Vagina (tissue), 2 donors: ENCODE data around the gene SEMA4D. TPM values are rescaled to one million over a fixed set of nuclear protein-coding genes. Genes with fewer than 3 reads are reported as not detected.
"Not testable (repeated sequence)": the region's sequence is repeated elsewhere in the genome, so short reads cannot be mapped to it uniquely, and the experiment has no call there.

ENCODE experiments used
- DNase-seq, 2 donors: peaks; one replicate each; pipeline ENCODE4 v3.0.0-alpha.2; 2017; ENCODE audit errors: extremely low spot score in 2 of 2
- H3K27ac ChIP-seq: fragments of 200-600 bp; sonication (generic); one replicate; pipeline ENCODE4 v1.5.1; 2019
- H3K27me3 ChIP-seq: fragments of 200-600 bp; sonication (generic); one replicate; pipeline ENCODE4 v1.5.1; 2019
- H3K36me3 ChIP-seq, 2 donors: fragments of 200-600 bp; sonication (generic); one replicate each; pipeline ENCODE4 v1.5.1; 2017 to 2019
- H3K4me1 ChIP-seq: fragments of 200-600 bp; sonication (generic); one replicate; pipeline ENCODE4 v1.5.1; 2019
- H3K4me3 ChIP-seq, 2 donors: fragments of 200-600 bp; sonication (generic); 1 replicate in 1 of 2; 2 replicates in 1 of 2; pipeline ENCODE4 v1.5.1; 2016 to 2019
- H3K9me3 ChIP-seq: fragments of 200-600 bp; sonication (generic); one replicate; pipeline ENCODE4 v1.5.1; 2019
- CTCF ChIP-seq, 3 experiments: fragments of 450-650 bp in 2 of 3; fragments of 200-600 bp in 1 of 3; sonication (generic) in 1 of 3; IDR thresholded peaks; one replicate each; pipeline ENCODE4 v1.5.1; 2017 to 2019; ENCODE audit warnings: antibody characterized with exemption in 3 of 3, mild to moderate bottlenecking in 2 of 3, moderate library complexity in 2 of 3
- POLR2A ChIP-seq, 2 donors: fragments of 450-650 bp; IDR thresholded peaks; one replicate each; pipeline ENCODE4 v1.6.1; 2017; ENCODE audit warnings: antibody characterized with exemption in 2 of 2, mild to moderate bottlenecking in 2 of 2, moderate library complexity in 2 of 2
- POLR2AphosphoS5 ChIP-seq, 2 donors: sonication (generic); formaldehyde crosslinking; IDR thresholded peaks; one replicate each; pipeline ENCODE4 v1.9.0; 2017; ENCODE audit warnings: antibody characterized with exemption in 2 of 2, mild to moderate bottlenecking in 2 of 2, low read depth in 1 of 2; ENCODE audit not compliant: insufficient read depth in 1 of 2
- intact Hi-C: fragments of 100-400 bp; cut with DNase I; formaldehyde crosslinking; loops from one replicate; pipeline ENCODE4 v1.15.1; 2023
- total RNA-seq: library from RNA; depleted of rRNA; stranded (reverse); fragments of >200 nt; gene quantifications from one replicate; pipeline ENCODE4 v1.2.3, GENCODE V29; 2016

SEMA4D gene
- total RNA-seq, 1 donor from 2014 or later: 39.3 TPM

DNA sequence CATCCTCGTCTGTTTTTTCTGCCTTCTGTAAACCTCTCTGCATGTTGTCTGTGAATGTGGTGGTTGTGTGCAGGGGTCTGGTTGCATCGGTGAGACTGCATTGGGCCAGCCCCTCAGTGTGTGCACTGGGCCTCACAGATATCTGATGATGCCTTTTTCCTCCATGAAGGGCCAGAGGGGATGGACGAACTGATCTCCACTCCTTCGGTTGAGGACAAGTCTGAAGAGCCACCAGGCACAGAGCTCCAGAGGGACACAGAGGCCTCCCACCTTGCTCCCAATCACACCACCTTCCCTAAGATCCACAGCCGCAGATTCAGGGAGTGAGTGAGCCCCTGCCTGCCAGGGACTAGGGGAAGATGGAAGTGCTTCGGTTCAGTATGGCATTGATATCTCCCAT lies 148.3 kb downstream of the SEMA4D start:
- H3K36me3 ChIP-seq: peaks cover 0 to 95% of the 10 kb centered on the region in 2 donors
- TF ChIP-seq POLR2AphosphoS5 (IDR thresholded peaks at IDR 0.05; ENCODE audit: insufficient read depth in 1 of 2, low read depth in 1 of 2): no peak
- no peak for TF ChIP-seq CTCF (IDR thresholded peaks at IDR 0.05)
- no peaks in the 10 kb centered on the region for H3K27me3 ChIP-seq
- H3K27ac ChIP-seq: no peak overlapping the region
- intact Hi-C loops: no loop called here
- no peak for DNase-seq
- no peaks in the 10 kb centered on the region for H3K4me1 ChIP-seq
- no peaks in the 10 kb centered on the region for H3K9me3 ChIP-seq
- no peak overlapping the region for H3K4me3 ChIP-seq

DNA sequence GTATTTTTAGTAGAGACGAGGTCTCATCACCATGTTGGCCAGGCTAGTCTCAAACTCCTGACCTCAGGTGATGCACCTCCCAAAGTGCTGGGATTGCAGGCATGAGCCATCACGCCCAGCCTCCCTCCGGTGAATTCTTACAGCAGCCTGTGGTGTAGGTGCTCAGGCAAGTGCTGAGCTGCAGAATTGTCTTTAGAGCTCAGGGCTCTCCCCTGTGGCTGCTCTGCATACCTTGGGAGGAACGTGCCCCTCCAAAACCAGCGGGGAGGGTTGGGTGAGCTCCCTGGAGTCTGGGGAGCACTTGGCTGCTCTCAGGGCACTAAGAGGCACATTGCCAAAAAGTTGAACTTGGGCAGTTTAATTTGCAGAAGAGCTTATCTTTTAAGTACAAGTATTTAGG lies 150.3 kb downstream of the SEMA4D start:
- no peak for TF ChIP-seq POLR2AphosphoS5 (IDR thresholded peaks at IDR 0.05; ENCODE audit: insufficient read depth in 1 of 2, low read depth in 1 of 2)
- TF ChIP-seq CTCF (IDR thresholded peaks at IDR 0.05): no peak
- Histone ChIP-seq H3K9me3 (no peaks in the 10 kb centered on the region), H3K4me3 (no peak overlapping the region), H3K27ac (no peak overlapping the region), H3K4me1 (no peaks in the 10 kb centered on the region), H3K36me3 (peaks cover 0 to 91% of the 10 kb centered on the region in 2 donors), H3K27me3 (no peaks in the 10 kb centered on the region)
- intact Hi-C loops: no loop called here
- no peak for DNase-seq

- no peak for DNase-seq
- intact Hi-C loops: no loop called here
- Histone ChIP-seq H3K4me1 (no peaks in the 10 kb centered on the region), H3K36me3 (peaks cover 0 to 91% of the 10 kb centered on the region in 2 donors), H3K4me3 (no peak overlapping the region), H3K27ac (no peak overlapping the region), H3K27me3 (no peaks in the 10 kb centered on the region), H3K9me3 (no peaks in the 10 kb centered on the region)
- TF ChIP-seq CTCF (IDR thresholded peaks at IDR 0.05) (no peak), POLR2AphosphoS5 (IDR thresholded peaks at IDR 0.05; ENCODE audit: insufficient read depth in 1 of 2, low read depth in 1 of 2) (no peak), POLR2A (IDR thresholded peaks at IDR 0.05) (no peak)
Observed at GRCh38 chr9:89346696-89347095, 151.2 kb downstream of the SEMA4D start.

- Histone ChIP-seq H3K4me1 (no peaks in the 10 kb centered on the region), H3K4me3 (no peak overlapping the region), H3K36me3 (peaks cover 0 to 91% of the 10 kb centered on the region in 2 donors), H3K9me3 (no peaks in the 10 kb centered on the region), H3K27me3 (no peaks in the 10 kb centered on the region), H3K27ac (no peak overlapping the region)
- no peak for DNase-seq
- intact Hi-C loops: no loop called here
- TF ChIP-seq POLR2A (IDR thresholded peaks at IDR 0.05) (no peak), POLR2AphosphoS5 (IDR thresholded peaks at IDR 0.05; ENCODE audit: insufficient read depth in 1 of 2, low read depth in 1 of 2) (no peak), CTCF (IDR thresholded peaks at IDR 0.05) (no peak)
Observed at GRCh38 chr9:89345476-89345875, 152.4 kb downstream of the SEMA4D start.

DNA sequence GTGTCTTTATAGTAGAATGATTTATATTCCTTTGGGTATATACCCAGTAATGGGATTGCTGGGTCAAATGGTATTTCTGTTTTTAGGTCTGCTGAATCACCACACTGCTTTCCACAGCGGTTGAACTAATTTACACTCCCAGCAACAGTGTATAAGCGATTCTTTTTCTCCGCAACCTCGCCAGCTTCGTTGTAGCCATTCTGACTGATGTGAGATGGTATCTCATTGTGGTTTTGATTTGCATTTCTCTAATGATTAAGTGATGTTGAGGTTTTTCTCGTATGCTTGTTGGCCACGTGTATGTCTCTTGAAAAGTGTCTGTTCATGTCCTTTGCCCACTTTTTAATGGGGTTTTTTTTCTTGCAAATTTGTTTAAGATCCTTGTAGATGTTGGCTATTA lies 154.1 kb downstream of the SEMA4D start:
- H3K27ac ChIP-seq, H3K4me3 ChIP-seq, H3K9me3 ChIP-seq, DNase-seq, H3K27me3 ChIP-seq, intact Hi-C loops, H3K4me1 ChIP-seq: not testable (repeated sequence)
- peaks cover 0 to 94% of the 10 kb centered on the region in 2 donors for H3K36me3 ChIP-seq

DNA sequence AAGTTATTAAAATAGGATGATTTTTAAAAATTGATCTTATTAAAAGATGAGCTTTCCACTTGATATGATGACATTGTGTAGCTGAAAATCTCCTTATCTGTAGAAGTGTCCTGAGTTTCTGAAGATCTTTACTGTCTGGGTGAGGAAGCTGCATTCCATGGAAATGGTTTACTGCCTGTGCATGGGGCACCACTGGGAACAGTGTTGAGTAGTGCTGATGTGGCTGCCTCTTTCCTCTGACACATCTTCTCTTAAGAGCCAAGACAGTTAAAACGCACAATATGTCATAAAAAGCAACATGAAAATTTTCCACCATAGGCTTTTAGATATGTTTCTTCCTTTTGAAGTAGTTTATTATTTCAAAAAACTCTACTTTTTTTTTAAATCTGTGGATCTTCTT lies 155.0 kb downstream of the SEMA4D start:
- no peaks in the 10 kb centered on the region for H3K27me3 ChIP-seq
- intact Hi-C loops: no loop called here
- peaks cover 0 to 90% of the 10 kb centered on the region in 2 donors for H3K36me3 ChIP-seq
- H3K27ac ChIP-seq: no peak overlapping the region
- no peak overlapping the region for H3K4me3 ChIP-seq
- no peak for TF ChIP-seq POLR2A (IDR thresholded peaks at IDR 0.05)
- no peak for TF ChIP-seq POLR2AphosphoS5 (IDR thresholded peaks at IDR 0.05; ENCODE audit: insufficient read depth in 1 of 2, low read depth in 1 of 2)
- no peak for TF ChIP-seq CTCF (IDR thresholded peaks at IDR 0.05)
- no peak for DNase-seq
- no peaks in the 10 kb centered on the region for H3K9me3 ChIP-seq
- no peaks in the 10 kb centered on the region for H3K4me1 ChIP-seq
